Measurements from ENCODE around the gene HDHD5.

The HDHD5 gene

DNA sequence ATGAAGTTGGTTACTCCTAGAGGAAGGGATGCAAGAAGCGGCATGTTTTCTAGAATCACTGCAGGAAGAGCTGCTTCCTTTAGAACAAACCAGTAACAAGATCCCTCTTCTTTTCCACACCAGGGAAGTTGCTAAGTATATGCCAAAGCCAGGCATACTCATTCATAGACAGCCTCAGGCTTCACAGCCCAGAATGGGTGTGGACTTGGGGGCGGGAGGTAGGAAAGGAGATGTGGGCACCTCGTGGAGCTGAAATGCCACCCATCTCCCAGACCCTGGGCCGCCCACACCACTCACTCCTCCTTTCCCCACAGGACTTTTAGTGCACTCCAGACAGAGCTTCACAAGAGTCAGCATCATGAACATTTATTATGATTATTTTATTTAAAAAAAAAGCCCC, 21.9 kb downstream of the HDHD5 start:
- no peak overlapping the region for H3K9ac ChIP-seq (ENCODE audit: low read depth, low read length, poor library complexity)
- no peak overlapping the region for H3K18ac ChIP-seq (ENCODE audit: low read length)
- no peak overlapping the region for H4K8ac ChIP-seq (ENCODE audit: low read depth, low read length)
- DNase-seq (ENCODE audit: low spot score), result no peak
- H3K4me3 ChIP-seq (ENCODE audit: low read length in 2 of 2), result no peak overlapping the region
- no peak overlapping the region for H2BK5ac ChIP-seq (ENCODE audit: low read length)
- no peak overlapping the region for H2BK12ac ChIP-seq (ENCODE audit: low read length)
- H2BK120ac ChIP-seq (ENCODE audit: low read depth, low read length), result no peak overlapping the region
- H2BK15ac ChIP-seq (ENCODE audit: low read length), result no peak overlapping the region
- peaks cover 3% of the 10 kb centered on the region for H3K79me1 ChIP-seq (ENCODE audit: low read depth, low read length)
- peaks cover 0 to 2% of the 10 kb centered on the region in 2 donors for H3K9me3 ChIP-seq (replicated peaks in 1 of 2; ENCODE audit: control insufficient read depth in 2 of 2, insufficient read depth in 1 of 2, low read depth in 1 of 2, low read length in 2 of 2)
- H3K23ac ChIP-seq (ENCODE audit: low read depth, low read length, poor library complexity), result no peak overlapping the region
- H2AFZ ChIP-seq (ENCODE audit: low read length), result no peak overlapping the region
- WGBS, 2 donors (ENCODE audit: extremely low coverage in 2 of 2, insufficient read length in 2 of 2, insufficient replicate concordance in 1 of 2), result no CpG with 5 or more reads among the region's 4 CpGs
- no peak overlapping the region for H2AK5ac ChIP-seq (ENCODE audit: low read depth, low read length)
- no peak overlapping the region for H3K4me2 ChIP-seq (ENCODE audit: insufficient read depth, low read length, poor library complexity, severe bottlenecking)
- peaks cover 0 to 2% of the 10 kb centered on the region in 2 donors for H3K4me1 ChIP-seq (ENCODE audit: control insufficient read depth in 2 of 2, insufficient read depth in 1 of 2, low read depth in 1 of 2, low read length in 2 of 2)
- H3K27ac ChIP-seq (replicated peaks; ENCODE audit: low read length), result no peak overlapping the region
- no peaks in the 10 kb centered on the region for H3K27me3 ChIP-seq (ENCODE audit: control insufficient read depth in 3 of 3, insufficient read depth in 3 of 3, low read depth in 1 of 3, low read length in 3 of 3)
- H4K91ac ChIP-seq (ENCODE audit: low read depth, low read length, poor library complexity), result no peak overlapping the region
- no peak overlapping the region for H3K4ac ChIP-seq (ENCODE audit: low read length)
- H3K14ac ChIP-seq (ENCODE audit: low read length), result no peak overlapping the region
- peaks cover 31 to 62% of the 10 kb centered on the region in 2 donors for H3K36me3 ChIP-seq (replicated peaks in 1 of 2; ENCODE audit: control insufficient read depth in 2 of 2, insufficient read depth in 2 of 2, low read length in 2 of 2)

DNA sequence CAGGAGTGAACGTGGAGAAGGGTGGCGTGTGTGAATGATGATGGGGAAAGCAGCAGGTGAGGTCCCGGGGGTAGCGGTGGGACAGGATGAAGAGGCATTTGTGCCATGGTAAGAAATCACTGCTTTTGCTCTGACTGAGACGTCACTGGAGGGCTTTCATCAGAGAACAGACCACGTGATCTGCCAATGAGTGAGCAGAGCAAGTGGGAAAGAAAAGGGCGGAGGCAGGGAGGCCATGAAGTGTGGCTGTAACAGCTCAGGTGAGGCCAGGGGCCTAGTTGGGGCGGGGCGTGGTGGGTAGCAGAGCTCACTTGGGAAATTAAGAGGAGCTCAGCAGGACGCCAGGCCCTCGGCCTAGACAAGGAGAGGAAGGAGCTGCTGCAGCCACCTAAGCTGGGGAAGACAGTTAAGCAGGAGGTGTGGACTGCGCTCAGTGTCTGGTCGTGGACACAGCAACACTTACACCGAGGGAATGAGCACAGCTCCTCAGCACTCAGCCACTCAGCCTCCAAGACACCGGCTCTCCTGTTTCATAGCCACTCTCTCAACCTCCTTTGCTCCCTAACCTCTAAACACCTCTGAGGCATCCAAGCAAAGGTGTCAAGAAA, 23.8 kb downstream of the HDHD5 start:
- peaks cover 3% of the 10 kb centered on the region for H3K79me1 ChIP-seq (ENCODE audit: low read depth, low read length)
- H2AK5ac ChIP-seq (ENCODE audit: low read depth, low read length), result no peak overlapping the region
- H3K4me2 ChIP-seq (ENCODE audit: insufficient read depth, low read length, poor library complexity, severe bottlenecking), result no peak overlapping the region
- no peak overlapping the region for H2BK120ac ChIP-seq (ENCODE audit: low read depth, low read length)
- H2BK5ac ChIP-seq (ENCODE audit: low read length), result peak overlapping the region; percentile 46
- peaks cover 20 to 43% of the 10 kb centered on the region in 2 donors for H3K36me3 ChIP-seq (replicated peaks in 1 of 2; ENCODE audit: control insufficient read depth in 2 of 2, insufficient read depth in 2 of 2, low read length in 2 of 2)
- peak overlapping the region; percentile 47 for H3K14ac ChIP-seq (ENCODE audit: low read length)
- peaks cover 2 to 5% of the 10 kb centered on the region in 2 donors for H3K4me1 ChIP-seq (ENCODE audit: control insufficient read depth in 2 of 2, insufficient read depth in 1 of 2, low read depth in 1 of 2, low read length in 2 of 2)
- H3K4me3 ChIP-seq (ENCODE audit: low read length in 2 of 2), result no peak overlapping the region
- H3K9me3 ChIP-seq (replicated peaks in 1 of 2; ENCODE audit: control insufficient read depth in 2 of 2, insufficient read depth in 1 of 2, low read depth in 1 of 2, low read length in 2 of 2), result peaks cover 0 to 2% of the 10 kb centered on the region in 2 donors
- H3K27ac ChIP-seq (replicated peaks; ENCODE audit: low read length), result no peak overlapping the region
- H2BK15ac ChIP-seq (ENCODE audit: low read length), result no peak overlapping the region
- DNase-seq (ENCODE audit: low spot score), result no peak
- no peak overlapping the region for H4K8ac ChIP-seq (ENCODE audit: low read depth, low read length)
- no peak overlapping the region for H2BK12ac ChIP-seq (ENCODE audit: low read length)
- WGBS, 2 donors (ENCODE audit: extremely low coverage in 2 of 2, insufficient read length in 2 of 2, insufficient replicate concordance in 1 of 2), result no CpG with 5 or more reads among the region's 15 CpGs
- no peak overlapping the region for H2AFZ ChIP-seq (ENCODE audit: low read length)
- H3K27me3 ChIP-seq (ENCODE audit: control insufficient read depth in 3 of 3, insufficient read depth in 3 of 3, low read depth in 1 of 3, low read length in 3 of 3), result no peaks in the 10 kb centered on the region
- no peak overlapping the region for H3K9ac ChIP-seq (ENCODE audit: low read depth, low read length, poor library complexity)
- H3K23ac ChIP-seq (ENCODE audit: low read depth, low read length, poor library complexity), result peak overlapping the region; percentile 95
- H3K4ac ChIP-seq (ENCODE audit: low read length), result no peak overlapping the region
- no peak overlapping the region for H3K18ac ChIP-seq (ENCODE audit: low read length)
- H4K91ac ChIP-seq (ENCODE audit: low read depth, low read length, poor library complexity), result no peak overlapping the region

DNA sequence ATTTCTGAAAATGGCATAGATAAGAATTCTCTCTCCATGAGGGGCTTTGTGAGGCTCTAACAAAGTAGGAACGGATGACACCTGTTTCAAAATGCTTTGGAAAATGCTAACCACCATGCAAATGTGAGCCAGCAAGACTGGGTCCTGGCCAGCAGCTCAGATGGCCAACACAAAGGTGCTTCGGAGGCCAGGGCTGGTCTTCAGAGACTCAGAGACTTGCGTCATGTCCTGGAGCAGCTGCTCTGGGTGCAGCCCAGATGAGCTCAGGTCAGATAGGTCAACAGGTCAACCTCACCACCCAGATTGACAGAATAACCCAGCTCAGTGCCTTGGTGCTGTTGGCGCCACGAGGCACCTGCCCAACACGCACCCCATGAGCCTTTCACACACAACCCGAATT, 25.9 kb downstream of the HDHD5 start:
- Histone ChIP-seq H2BK5ac (ENCODE audit: low read length) (no peak overlapping the region), H2AK5ac (ENCODE audit: low read depth, low read length) (no peak overlapping the region), H4K91ac (ENCODE audit: low read depth, low read length, poor library complexity) (no peak overlapping the region), H3K36me3 (replicated peaks in 1 of 2; ENCODE audit: control insufficient read depth in 2 of 2, insufficient read depth in 2 of 2, low read length in 2 of 2) (peaks cover 14 to 26% of the 10 kb centered on the region in 2 donors), H3K27ac (replicated peaks; ENCODE audit: low read length) (no peak overlapping the region), H3K4me2 (ENCODE audit: insufficient read depth, low read length, poor library complexity, severe bottlenecking) (no peak overlapping the region), H2BK12ac (ENCODE audit: low read length) (no peak overlapping the region), H2BK120ac (ENCODE audit: low read depth, low read length) (no peak overlapping the region), H3K4me3 (ENCODE audit: low read length in 2 of 2) (no peak overlapping the region), H3K23ac (ENCODE audit: low read depth, low read length, poor library complexity) (no peak overlapping the region), H3K14ac (ENCODE audit: low read length) (no peak overlapping the region), H3K4me1 (ENCODE audit: control insufficient read depth in 2 of 2, insufficient read depth in 1 of 2, low read depth in 1 of 2, low read length in 2 of 2) (peaks cover 2 to 5% of the 10 kb centered on the region in 2 donors), H2AFZ (ENCODE audit: low read length) (no peak overlapping the region), H3K27me3 (ENCODE audit: control insufficient read depth in 3 of 3, insufficient read depth in 3 of 3, low read depth in 1 of 3, low read length in 3 of 3) (no peaks in the 10 kb centered on the region), H3K9ac (ENCODE audit: low read depth, low read length, poor library complexity) (peak overlapping the region; percentile 10), H3K9me3 (replicated peaks in 1 of 2; ENCODE audit: control insufficient read depth in 2 of 2, insufficient read depth in 1 of 2, low read depth in 1 of 2, low read length in 2 of 2) (peaks cover 0 to 2% of the 10 kb centered on the region in 2 donors), H3K18ac (ENCODE audit: low read length) (no peak overlapping the region), H2BK15ac (ENCODE audit: low read length) (no peak overlapping the region), H3K4ac (ENCODE audit: low read length) (no peak overlapping the region), H3K79me1 (ENCODE audit: low read depth, low read length) (peaks cover 3% of the 10 kb centered on the region), H4K8ac (ENCODE audit: low read depth, low read length) (no peak overlapping the region)
- no CpG with 5 or more reads among the region's 7 CpGs for WGBS, 2 donors (ENCODE audit: extremely low coverage in 2 of 2, insufficient read length in 2 of 2, insufficient replicate concordance in 1 of 2)
- no peak for DNase-seq (ENCODE audit: low spot score)

DNA sequence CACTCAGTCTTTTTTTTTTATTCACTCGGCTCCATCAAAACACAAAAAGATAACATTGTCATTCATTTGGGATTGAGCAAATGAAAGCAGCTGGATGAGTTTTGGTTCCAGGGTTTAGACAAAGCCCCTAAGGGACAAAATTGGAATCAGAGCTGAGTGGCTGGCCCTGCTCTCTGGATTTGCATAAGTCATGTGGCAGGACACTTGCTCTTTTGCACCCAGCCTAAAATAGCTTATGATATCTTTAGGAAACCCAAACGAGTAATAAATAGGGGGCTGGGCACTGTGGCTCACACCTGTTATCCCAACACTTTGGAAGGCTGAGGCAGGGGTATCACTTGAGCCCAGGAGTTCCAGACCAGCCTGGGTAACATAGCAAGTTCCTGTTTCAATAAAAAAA, 27.0 kb downstream of the HDHD5 start:
- H3K4ac ChIP-seq (ENCODE audit: low read length), result no peak overlapping the region
- DNase-seq (ENCODE audit: low spot score), result no peak
- no peak overlapping the region for H2BK120ac ChIP-seq (ENCODE audit: low read depth, low read length)
- H3K27ac ChIP-seq (replicated peaks; ENCODE audit: low read length), result no peak overlapping the region
- no peak overlapping the region for H2BK12ac ChIP-seq (ENCODE audit: low read length)
- peaks cover 2 to 5% of the 10 kb centered on the region in 2 donors for H3K4me1 ChIP-seq (ENCODE audit: control insufficient read depth in 2 of 2, insufficient read depth in 1 of 2, low read depth in 1 of 2, low read length in 2 of 2)
- peaks cover 7 to 16% of the 10 kb centered on the region in 2 donors for H3K36me3 ChIP-seq (replicated peaks in 1 of 2; ENCODE audit: control insufficient read depth in 2 of 2, insufficient read depth in 2 of 2, low read length in 2 of 2)
- no peak overlapping the region for H3K23ac ChIP-seq (ENCODE audit: low read depth, low read length, poor library complexity)
- H3K4me3 ChIP-seq (ENCODE audit: low read length in 2 of 2), result no peak overlapping the region
- H3K18ac ChIP-seq (ENCODE audit: low read length), result no peak overlapping the region
- H3K79me1 ChIP-seq (ENCODE audit: low read depth, low read length), result no peaks in the 10 kb centered on the region
- no peak overlapping the region for H4K91ac ChIP-seq (ENCODE audit: low read depth, low read length, poor library complexity)
- peaks cover 0 to 2% of the 10 kb centered on the region in 2 donors for H3K9me3 ChIP-seq (replicated peaks in 1 of 2; ENCODE audit: control insufficient read depth in 2 of 2, insufficient read depth in 1 of 2, low read depth in 1 of 2, low read length in 2 of 2)
- no CpG with 5 or more reads among the region's 2 CpGs for WGBS, 2 donors (ENCODE audit: extremely low coverage in 2 of 2, insufficient read length in 2 of 2, insufficient replicate concordance in 1 of 2)
- H3K4me2 ChIP-seq (ENCODE audit: insufficient read depth, low read length, poor library complexity, severe bottlenecking), result no peak overlapping the region
- no peak overlapping the region for H2BK15ac ChIP-seq (ENCODE audit: low read length)
- H2AK5ac ChIP-seq (ENCODE audit: low read depth, low read length), result no peak overlapping the region
- H3K14ac ChIP-seq (ENCODE audit: low read length), result no peak overlapping the region
- no peak overlapping the region for H3K9ac ChIP-seq (ENCODE audit: low read depth, low read length, poor library complexity)
- no peaks in the 10 kb centered on the region for H3K27me3 ChIP-seq (ENCODE audit: control insufficient read depth in 3 of 3, insufficient read depth in 3 of 3, low read depth in 1 of 3, low read length in 3 of 3)
- no peak overlapping the region for H2BK5ac ChIP-seq (ENCODE audit: low read length)
- no peak overlapping the region for H2AFZ ChIP-seq (ENCODE audit: low read length)
- H4K8ac ChIP-seq (ENCODE audit: low read depth, low read length), result no peak overlapping the region

All from neuronal stem cell (in vitro differentiated cells).